ENCODE measurements around the gene MS4A7. TPM values are rescaled to one million over a fixed set of nuclear protein-coding genes. Genes with fewer than 3 reads are reported as not detected.

The MS4A7 gene
- polyA plus RNA-seq, 3 donors, result 4.7 to 7.8 (median 7.6) TPM

GRCh38 chr11:60367896-60368295, 10.4 kb upstream of the MS4A7 start:
- no peak for DNase-seq

DNA sequence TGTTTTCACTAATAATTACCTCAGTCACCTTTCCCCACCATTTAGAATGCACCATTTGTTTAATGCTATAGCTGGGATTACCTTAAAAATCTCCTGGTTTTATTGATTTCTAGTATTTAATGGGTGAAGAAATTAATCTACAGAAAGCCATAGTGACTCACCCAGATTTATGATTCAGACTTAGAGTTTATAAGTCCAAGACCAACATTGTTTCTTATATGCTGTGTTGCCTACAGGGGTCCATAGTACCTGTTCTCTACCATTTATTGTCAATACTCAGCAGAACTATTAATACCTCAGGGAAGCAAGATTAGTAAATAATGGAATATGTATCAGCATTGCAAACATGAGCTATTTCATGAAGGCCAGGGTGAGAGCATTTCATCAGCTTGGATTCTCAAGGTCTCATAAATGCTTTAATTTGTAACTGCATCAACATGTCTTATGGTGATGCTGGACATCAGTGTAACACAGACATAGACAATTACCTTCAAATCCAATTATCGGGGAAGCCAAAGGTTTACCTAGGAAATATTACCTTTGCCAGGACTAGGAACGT, 8.0 kb upstream of the MS4A7 start:
- no peak for DNase-seq

DNA sequence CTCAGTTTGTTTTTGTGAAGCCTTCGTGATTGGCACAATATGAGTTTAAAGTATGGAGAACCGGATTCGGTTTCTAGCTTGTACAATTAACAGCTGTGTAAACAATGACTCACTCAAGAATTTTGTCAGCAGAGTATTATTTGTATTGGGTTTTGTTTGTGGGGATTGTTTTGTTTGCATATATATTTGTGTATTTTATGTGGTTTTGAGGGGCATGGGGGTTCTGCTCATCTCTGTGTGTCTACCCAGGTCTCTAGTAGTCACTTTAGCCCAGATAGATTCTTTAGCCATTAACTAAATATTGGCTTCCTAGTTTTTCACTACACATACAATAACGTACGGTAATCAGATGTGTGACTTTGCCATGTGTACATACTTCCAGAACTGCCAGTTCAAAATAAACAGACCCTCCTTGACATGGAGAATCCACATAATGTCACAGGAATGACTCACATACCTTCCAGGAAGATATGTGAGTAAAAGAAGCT, 7.5 kb upstream of the MS4A7 start:
- DNase-seq, result no peak

DNA sequence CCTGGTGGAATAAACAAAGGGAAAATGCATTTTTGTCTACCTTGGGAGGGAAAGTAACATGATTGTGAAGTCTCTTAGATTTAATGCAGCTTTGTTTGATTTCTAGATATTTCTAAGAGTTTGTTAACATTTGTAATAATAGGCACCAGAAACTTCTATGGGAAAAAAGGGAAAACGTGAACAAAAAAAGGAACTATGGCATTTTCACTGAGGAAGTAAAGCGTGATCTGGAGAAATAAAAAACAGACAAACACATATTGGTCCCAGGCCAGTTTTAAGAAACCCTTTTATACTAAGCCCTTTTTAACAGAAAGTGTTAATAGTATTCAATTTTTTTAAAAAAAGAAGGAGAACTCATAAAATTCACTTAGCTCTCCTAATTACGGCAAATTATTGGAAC, 6.9 kb upstream of the MS4A7 start:
- no peak for DNase-seq

GRCh38 chr11:60371854-60372253, 6.5 kb upstream of the MS4A7 start:
- DNase-seq, result no peak

DNA sequence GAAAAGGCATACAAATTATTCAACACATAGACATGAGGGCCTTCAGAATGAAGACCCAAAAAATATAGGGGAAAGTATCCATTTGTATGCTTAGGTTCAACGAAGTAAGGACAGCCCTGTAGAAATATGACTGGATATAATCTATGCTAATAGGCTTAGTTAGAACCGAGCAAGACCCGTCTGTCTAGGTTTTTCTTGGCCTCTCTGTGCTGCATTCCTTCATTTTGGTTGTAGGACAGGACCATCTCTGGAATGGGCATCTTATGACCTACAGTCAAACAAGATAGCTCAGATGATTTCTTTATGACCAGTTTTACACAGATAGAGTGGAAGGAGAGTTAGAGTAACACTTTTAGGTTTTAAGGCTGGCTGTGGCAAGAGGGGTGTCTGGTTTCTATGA, 5.6 kb upstream of the MS4A7 start:
- DNase-seq, result no peak

DNA sequence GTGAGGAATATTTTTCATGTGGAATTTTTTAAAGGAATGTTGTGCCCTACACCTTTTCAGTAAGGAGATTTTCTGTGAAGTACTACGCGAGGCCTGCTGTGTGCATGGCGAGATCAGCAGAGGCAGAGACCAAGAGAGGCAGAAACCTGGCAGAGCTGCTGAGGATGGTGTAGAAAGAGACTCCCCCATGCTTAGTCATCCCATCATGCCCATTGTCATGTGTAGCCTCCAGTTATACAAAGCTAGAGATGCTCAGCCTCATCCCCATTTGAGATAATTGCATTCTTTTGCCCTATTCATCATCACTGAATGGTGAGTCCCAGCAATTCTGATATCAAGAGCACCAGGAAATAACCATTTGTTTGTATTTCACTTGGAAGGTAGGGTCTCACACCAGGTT, 3.0 kb upstream of the MS4A7 start:
- DNase-seq, result no peak

DNA sequence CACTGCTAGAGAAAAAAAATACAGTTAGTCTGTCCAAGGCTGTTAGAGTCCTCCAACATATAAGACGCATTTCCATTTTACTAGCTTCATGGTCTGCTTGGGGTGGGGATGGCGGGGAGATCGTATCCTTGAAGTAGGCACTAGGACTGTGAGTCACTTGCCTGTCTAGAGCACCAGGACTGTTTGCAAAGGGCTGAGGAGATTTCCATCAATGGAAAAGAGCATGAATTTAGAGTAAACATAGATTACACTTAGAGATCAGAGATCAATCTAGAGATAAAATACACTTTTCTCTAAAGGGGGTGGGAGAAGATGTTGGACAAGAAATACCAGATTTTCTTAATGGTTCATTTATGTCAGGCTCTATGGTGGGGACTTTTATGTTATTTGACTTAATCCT, 1.7 kb upstream of the MS4A7 start:
- no peak for DNase-seq

DNA sequence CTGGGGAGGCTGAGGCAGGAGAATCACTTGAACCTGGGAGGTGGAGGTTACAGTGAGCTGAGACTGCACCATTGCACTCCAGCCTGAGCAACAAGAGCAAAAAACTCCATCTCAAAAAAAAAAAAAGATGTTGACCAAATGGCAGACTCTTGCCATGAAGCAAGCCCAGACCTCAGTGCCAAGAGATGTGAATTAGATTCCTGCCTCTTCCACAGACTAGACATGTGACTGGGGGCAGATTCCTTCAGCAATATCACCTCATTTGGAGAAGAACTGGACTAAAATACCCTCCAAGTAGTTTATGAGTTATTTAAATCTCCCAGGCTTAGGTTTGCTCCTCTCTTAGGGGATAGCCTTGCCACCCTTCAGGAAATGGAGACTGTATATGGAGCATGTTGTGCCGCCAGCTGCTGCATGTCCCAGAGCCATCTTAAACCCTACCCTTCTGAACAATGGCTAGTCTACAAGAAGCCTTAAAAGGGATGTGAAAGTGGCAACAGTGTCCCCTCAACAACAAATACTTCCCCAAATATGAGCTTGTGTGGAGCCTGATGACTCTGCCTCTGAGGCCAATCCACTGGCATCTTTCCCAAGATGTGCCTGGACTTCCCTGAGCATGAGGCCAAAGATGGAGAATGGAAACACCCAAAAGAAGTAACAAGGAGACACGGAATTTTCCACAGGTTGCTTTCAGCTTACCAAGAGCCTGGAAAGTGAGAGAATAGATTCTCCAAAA, 763 bp upstream of the MS4A7 start:
- DNase-seq, result no peak

GRCh38 chr11:60389279-60389910, 11.1 kb downstream of the MS4A7 start:
- no peak for DNase-seq

DNA sequence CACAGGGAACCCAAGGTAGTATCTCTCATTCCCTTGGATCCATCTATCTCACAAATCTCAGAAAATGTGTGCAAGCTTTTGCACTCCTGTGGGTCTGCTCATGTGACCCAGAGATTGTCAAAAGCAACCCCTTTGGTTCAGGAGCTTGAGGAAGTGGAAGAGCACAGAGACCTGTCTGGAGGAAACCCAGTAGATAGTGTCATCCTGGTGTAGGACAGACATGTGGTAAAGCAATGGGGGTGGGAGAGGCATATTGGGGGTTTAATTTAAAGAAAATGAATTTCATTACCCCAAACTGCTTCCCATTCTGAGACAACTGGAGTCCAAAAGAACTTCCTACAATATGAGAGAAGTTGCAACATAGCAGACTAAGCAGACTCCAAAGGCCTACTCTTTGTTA, 12.1 kb downstream of the MS4A7 start:
- DNase-seq, result no peak

GRCh38 chr11:60392361-60392760, 14.0 kb downstream of the MS4A7 start:
- no peak for DNase-seq

GRCh38 chr11:60393016-60393415, 14.7 kb downstream of the MS4A7 start:
- no peak for DNase-seq

DNA sequence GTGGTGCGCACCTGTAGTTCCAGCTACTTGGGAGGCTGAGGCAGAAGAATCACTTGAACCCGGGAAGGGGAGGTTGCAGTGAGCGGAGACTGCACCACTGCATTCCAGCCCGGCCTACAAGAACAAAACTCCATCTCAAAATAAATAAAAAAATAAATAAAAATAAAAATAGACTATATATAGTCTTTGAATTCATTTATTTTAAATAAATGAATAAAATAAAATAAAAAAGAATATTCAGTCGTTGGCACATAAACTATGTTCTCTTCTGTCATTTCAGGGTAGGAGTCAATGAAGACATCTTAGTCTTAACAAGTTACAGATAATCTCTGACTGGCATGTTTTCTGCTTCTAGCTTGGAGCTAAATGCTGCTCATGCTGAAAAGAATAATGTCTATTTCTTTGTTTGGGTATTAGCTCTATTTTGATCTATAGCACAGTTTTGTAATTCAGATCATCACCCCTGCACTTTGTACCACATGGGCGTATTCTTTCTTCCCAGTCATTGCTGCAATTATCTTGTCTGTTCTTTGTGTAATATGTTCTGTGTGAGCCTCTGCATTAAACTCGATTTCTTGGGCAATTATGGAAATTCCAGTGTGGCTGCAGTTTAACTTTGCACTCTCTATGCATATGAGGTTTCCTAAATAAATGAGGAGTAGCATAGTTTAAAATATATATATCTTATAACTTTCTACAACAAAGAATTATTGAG, 16.5 kb downstream of the MS4A7 start:
- no peak for DNase-seq

DNA sequence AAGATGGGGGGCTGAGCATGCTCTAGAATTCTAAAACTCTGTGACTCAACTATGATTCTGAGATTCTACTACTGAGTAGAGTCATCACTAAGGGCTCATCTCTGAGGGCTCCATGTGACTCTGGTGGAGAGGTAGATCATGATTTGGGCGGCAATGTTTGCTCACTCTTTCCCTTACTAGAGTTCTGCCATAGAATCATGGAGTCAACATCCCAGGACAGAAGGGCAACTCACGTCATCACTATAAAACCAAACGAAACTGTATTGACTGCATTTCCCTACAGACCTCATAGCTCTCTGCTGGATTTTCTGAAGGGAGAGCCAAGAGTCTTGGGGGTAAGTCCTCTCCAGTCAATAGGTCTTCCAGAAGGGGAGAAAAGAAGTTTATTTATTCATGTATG, 18.1 kb downstream of the MS4A7 start, which contains the start of gene MS4A14:
Gene MS4A14, plus strand, starts transcription at position 78 of the 400 bp plus-strand sequence. Its CDS starts 120 bp downstream, at position 198.
- DNase-seq, result no peak

GRCh38 chr11:60396799-60397198, 18.5 kb downstream of the MS4A7 start:
- no peak for DNase-seq

GRCh38 chr11:60420015-60420414, 41.7 kb downstream of the MS4A7 start:
- no peak for DNase-seq

GRCh38 chr11:60422609-60423008, 44.3 kb downstream of the MS4A7 start:
- no peak for DNase-seq

DNA sequence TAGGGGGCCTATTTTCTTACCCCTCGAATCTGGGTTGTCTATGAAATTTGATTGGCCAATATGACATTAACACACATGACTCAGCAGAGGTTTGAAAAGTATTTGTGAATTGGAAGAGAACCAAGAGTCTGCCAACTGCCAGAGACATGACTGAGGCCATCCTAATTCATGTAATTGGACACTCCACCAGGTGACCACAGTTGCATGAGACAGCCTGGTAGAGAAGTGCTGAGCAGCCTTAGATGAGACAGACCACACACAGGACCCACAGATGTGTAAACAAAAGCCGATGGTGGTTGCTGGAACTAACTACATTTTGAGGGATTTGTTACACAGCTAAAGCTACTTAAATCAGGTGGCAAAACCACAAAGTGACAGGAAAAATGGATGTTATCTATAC, 50.2 kb downstream of the MS4A7 start:
- no peak for DNase-seq

- no peak for DNase-seq
Observed at GRCh38 chr11:60429272-60429671, 50.9 kb downstream of the MS4A7 start, which contains the start of gene MS4A5. Gene MS4A5, plus strand, starts transcription at chr11:60429572. Its CDS starts 103 bp downstream, at chr11:60429675.

- DNase-seq, result peak; percentile 11
Observed at GRCh38 chr11:60431251-60431650, 52.9 kb downstream of the MS4A7 start.

GRCh38 chr11:60433401-60433800, 55.1 kb downstream of the MS4A7 start:
- no peak for DNase-seq

All from renal pelvis (tissue), 4 donors.